K562 (cell line): ENCODE measurements around the gene C2orf81.

Experiments used
- EP300 ChIP-seq: IDR thresholded peaks from 2 replicates; pipeline ENCODE4 v1.6.1; 2012; ENCODE audit warnings: low read length, improper control_type of control experiment
- MCM2 ChIP-seq: fragments of 450-650 bp; IDR thresholded peaks from 2 replicates; pipeline ENCODE4 v1.6.1; 2017; ENCODE audit warnings: low read depth, mild to moderate bottlenecking
- NONO ChIP-seq, 2 experiments: fragments of 200-400 bp in 1 of 2; fragments of 450-650 bp in 1 of 2; formaldehyde crosslinking in 1 of 2; IDR thresholded peaks; 2 replicates each; pipeline ENCODE4 v1.6.1; 2017; ENCODE audit warnings: low read depth in 2 of 2, mild to moderate bottlenecking in 2 of 2, moderate library complexity in 2 of 2, low read length in 1 of 2
- POLR2AphosphoS5 ChIP-seq: IDR thresholded peaks from 2 replicates; pipeline ENCODE4 v1.6.1; 2011; ENCODE audit warnings: mild to moderate bottlenecking, low read depth, low read length, moderate library complexity; ENCODE audit not compliant: control insufficient read depth, insufficient read depth
- RFX1 ChIP-seq: fragments of 450-650 bp; IDR thresholded peaks from 2 replicates; pipeline ENCODE4 v1.6.1; 2016; ENCODE audit warnings: mild to moderate bottlenecking, moderate library complexity
- TAF1 ChIP-seq: IDR thresholded peaks from 2 replicates; pipeline ENCODE4 v1.6.1; 2011; ENCODE audit warnings: mild to moderate bottlenecking, low read length, moderate library complexity; ENCODE audit not compliant: insufficient read depth, control insufficient read depth, severe bottlenecking; ENCODE audit errors: extremely low read depth
- TEAD4 ChIP-seq, 2 experiments: sonication (generic) in 1 of 2; formaldehyde crosslinking in 1 of 2; IDR thresholded peaks; 2 replicates each; pipeline versions ENCODE4 v1.6.1 to v1.8.0; 2012 to 2022; ENCODE audit warnings: borderline replicate concordance in 1 of 2, inconsistent platforms in 1 of 2, low read length in 1 of 2, mild to moderate bottlenecking in 1 of 2, missing genetic modification reagents in 1 of 2
- TF ChIP-seq, protein P1 (sequence below), 2 experiments: fragments of 450-650 bp; formaldehyde crosslinking in 1 of 2; IDR thresholded peaks; 2 replicates each; pipeline versions ENCODE4 v1.4.0 to v1.6.1; 2014 to 2020; ENCODE audit warnings: mild to moderate bottlenecking in 2 of 2, borderline replicate concordance in 1 of 2, low read depth in 1 of 2
- TF ChIP-seq, protein P2 (sequence below): sonication (generic); formaldehyde crosslinking; IDR thresholded peaks from 2 replicates; pipeline ENCODE4 v1.9.0; 2022; ENCODE audit warnings: mild to moderate bottlenecking, missing genetic modification reagents
- TF ChIP-seq, protein P3 (sequence below), 2 experiments: fragments of 450-650 bp in 1 of 2; sonication (generic) in 1 of 2; formaldehyde crosslinking in 1 of 2; IDR thresholded peaks in 1 of 2; conservative IDR thresholded peaks in 1 of 2; 2 replicates each; pipeline versions ENCODE4 v1.6.1 to v1.8.1; 2016 to 2023; ENCODE audit warnings: mild to moderate bottlenecking in 2 of 2, moderate library complexity in 2 of 2, inconsistent platforms in 1 of 2, missing genetic modification reagents in 1 of 2
- TF ChIP-seq, protein P4 (sequence below), 3 experiments: IDR thresholded peaks in 2 of 3; conservative IDR thresholded peaks in 1 of 3; 2 replicates each; pipeline ENCODE4 v1.5.1; 2011 to 2012; ENCODE audit warnings: low read length in 3 of 3, mild to moderate bottlenecking in 3 of 3, control low read depth in 2 of 3, improper control_type of control experiment in 1 of 3, inconsistent platforms in 1 of 3, low read depth in 1 of 3, mixed read lengths in 1 of 3, moderate library complexity in 1 of 3; ENCODE audit not compliant: insufficient read depth in 2 of 3
- TF ChIP-seq, protein P5 (sequence below), 2 experiments: fragments of 200-800 bp in 1 of 2; sonication (Bioruptor generic) in 1 of 2; sonication (generic) in 1 of 2; formaldehyde crosslinking in 1 of 2; IDR thresholded peaks in 1 of 2; conservative IDR thresholded peaks in 1 of 2; 2 replicates each; pipeline versions ENCODE4 v1.5.0 to v1.6.1; 2016 to 2020; ENCODE audit warnings: missing compliant biosample characterization in 1 of 2, missing genetic modification characterization in 1 of 2, missing genetic modification reagents in 1 of 2

DNA sequence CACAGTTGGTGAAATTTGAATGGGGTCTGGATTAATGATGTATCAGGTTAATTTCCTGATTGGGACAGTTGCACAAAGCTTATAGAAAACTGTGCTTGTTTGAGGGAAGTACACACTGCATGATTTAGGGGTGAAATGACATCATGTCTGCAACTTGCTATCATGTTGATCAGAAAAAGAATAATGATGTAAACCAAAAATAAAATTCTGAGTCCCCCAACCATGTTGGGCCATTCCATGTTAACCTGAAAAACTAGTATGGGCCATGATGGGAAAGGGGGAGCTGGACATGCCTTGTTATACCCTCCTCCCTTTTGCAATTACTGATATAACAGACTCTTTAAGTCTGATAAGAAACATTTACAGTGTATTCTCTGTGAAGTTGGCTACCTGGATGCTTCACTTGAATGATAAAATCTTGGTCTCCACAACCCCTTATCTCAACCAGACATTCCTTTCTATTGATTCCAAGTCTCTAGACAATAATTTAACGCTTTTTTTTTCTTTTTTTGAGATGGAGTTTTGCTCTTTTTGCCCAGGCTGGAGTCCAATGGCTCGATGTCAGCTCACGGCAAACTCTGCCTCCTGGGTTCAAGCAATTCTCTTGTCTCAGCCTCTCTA lies 29.3 kb upstream of the C2orf81 start:
- TF ChIP-seq NONO (IDR thresholded peaks at IDR 0.05; ENCODE audit: low read depth in 2 of 2, low read length in 1 of 2): no peak
- no peak for TF ChIP-seq MCM2
- TF ChIP-seq, protein P1, sequence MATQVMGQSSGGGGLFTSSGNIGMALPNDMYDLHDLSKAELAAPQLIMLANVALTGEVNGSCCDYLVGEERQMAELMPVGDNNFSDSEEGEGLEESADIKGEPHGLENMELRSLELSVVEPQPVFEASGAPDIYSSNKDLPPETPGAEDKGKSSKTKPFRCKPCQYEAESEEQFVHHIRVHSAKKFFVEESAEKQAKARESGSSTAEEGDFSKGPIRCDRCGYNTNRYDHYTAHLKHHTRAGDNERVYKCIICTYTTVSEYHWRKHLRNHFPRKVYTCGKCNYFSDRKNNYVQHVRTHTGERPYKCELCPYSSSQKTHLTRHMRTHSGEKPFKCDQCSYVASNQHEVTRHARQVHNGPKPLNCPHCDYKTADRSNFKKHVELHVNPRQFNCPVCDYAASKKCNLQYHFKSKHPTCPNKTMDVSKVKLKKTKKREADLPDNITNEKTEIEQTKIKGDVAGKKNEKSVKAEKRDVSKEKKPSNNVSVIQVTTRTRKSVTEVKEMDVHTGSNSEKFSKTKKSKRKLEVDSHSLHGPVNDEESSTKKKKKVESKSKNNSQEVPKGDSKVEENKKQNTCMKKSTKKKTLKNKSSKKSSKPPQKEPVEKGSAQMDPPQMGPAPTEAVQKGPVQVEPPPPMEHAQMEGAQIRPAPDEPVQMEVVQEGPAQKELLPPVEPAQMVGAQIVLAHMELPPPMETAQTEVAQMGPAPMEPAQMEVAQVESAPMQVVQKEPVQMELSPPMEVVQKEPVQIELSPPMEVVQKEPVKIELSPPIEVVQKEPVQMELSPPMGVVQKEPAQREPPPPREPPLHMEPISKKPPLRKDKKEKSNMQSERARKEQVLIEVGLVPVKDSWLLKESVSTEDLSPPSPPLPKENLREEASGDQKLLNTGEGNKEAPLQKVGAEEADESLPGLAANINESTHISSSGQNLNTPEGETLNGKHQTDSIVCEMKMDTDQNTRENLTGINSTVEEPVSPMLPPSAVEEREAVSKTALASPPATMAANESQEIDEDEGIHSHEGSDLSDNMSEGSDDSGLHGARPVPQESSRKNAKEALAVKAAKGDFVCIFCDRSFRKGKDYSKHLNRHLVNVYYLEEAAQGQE (IDR thresholded peaks at IDR 0.05; ENCODE audit: borderline replicate concordance): no peak
- TF ChIP-seq, protein P1 (CRISPR knock-in tag; IDR thresholded peaks at IDR 0.05; ENCODE audit: low read depth): no peak
- TF ChIP-seq, protein P2, sequence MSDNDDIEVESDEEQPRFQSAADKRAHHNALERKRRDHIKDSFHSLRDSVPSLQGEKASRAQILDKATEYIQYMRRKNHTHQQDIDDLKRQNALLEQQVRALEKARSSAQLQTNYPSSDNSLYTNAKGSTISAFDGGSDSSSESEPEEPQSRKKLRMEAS (CRISPR knock-in tag): no peak
- no peak for TF ChIP-seq TEAD4 (IDR thresholded peaks at IDR 0.05; ENCODE audit: low read length)
- no peak for TF ChIP-seq TEAD4 (CRISPR knock-in tag; IDR thresholded peaks at IDR 0.05; ENCODE audit: borderline replicate concordance)
- TF ChIP-seq, protein P3, sequence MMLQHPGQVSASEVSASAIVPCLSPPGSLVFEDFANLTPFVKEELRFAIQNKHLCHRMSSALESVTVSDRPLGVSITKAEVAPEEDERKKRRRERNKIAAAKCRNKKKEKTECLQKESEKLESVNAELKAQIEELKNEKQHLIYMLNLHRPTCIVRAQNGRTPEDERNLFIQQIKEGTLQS (IDR thresholded peaks at IDR 0.05): no peak; the same call in 1 of the 2 replicates
- TF ChIP-seq, protein P3 (CRISPR knock-in tag; conservative IDR thresholded peaks at IDR 0.05): no peak
- TF ChIP-seq, protein P4, sequence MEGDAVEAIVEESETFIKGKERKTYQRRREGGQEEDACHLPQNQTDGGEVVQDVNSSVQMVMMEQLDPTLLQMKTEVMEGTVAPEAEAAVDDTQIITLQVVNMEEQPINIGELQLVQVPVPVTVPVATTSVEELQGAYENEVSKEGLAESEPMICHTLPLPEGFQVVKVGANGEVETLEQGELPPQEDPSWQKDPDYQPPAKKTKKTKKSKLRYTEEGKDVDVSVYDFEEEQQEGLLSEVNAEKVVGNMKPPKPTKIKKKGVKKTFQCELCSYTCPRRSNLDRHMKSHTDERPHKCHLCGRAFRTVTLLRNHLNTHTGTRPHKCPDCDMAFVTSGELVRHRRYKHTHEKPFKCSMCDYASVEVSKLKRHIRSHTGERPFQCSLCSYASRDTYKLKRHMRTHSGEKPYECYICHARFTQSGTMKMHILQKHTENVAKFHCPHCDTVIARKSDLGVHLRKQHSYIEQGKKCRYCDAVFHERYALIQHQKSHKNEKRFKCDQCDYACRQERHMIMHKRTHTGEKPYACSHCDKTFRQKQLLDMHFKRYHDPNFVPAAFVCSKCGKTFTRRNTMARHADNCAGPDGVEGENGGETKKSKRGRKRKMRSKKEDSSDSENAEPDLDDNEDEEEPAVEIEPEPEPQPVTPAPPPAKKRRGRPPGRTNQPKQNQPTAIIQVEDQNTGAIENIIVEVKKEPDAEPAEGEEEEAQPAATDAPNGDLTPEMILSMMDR (IDR thresholded peaks at IDR 0.05 in 2 of 3, conservative IDR thresholded peaks at IDR 0.05 in 1 of 3; ENCODE audit: insufficient read depth in 2 of 3, low read depth in 1 of 3, low read length in 3 of 3): no peak
- no peak for TF ChIP-seq EP300
- no peak for TF ChIP-seq TAF1
- TF ChIP-seq POLR2AphosphoS5: no peak
- TF ChIP-seq, protein P5, sequence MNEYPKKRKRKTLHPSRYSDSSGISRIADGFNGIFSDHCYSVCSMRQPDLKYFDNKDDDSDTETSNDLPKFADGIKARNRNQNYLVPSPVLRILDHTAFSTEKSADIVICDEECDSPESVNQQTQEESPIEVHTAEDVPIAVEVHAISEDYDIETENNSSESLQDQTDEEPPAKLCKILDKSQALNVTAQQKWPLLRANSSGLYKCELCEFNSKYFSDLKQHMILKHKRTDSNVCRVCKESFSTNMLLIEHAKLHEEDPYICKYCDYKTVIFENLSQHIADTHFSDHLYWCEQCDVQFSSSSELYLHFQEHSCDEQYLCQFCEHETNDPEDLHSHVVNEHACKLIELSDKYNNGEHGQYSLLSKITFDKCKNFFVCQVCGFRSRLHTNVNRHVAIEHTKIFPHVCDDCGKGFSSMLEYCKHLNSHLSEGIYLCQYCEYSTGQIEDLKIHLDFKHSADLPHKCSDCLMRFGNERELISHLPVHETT (CRISPR knock-in tag; conservative IDR thresholded peaks at IDR 0.05 in 1 of 2, IDR thresholded peaks at IDR 0.05 in 1 of 2): no peak
- no peak for TF ChIP-seq RFX1
